Body of pancreas (tissue), 4 donors: ENCODE data around the gene CHCHD5.

Experiments
- CTCF ChIP-seq, 7 experiments: fragments of 450-650 bp in 4 of 7; fragments of 200-600 bp in 3 of 7; sonication (generic) in 3 of 7; IDR thresholded peaks; one replicate each; pipeline ENCODE4 v1.5.1; 2016 to 2019; ENCODE audit warnings: antibody characterized with exemption in 7 of 7
- POLR2A ChIP-seq, 3 donors: fragments of 450-650 bp; IDR thresholded peaks; one replicate each; pipeline ENCODE4 v1.6.1; 2016; ENCODE audit warnings: antibody characterized with exemption in 3 of 3, mild to moderate bottlenecking in 2 of 3

GRCh38 chr2:112630268-112630667, 45.9 kb downstream of the CHCHD5 start:
- no peak for TF ChIP-seq CTCF (IDR thresholded peaks at IDR 0.05)
- no peak for TF ChIP-seq POLR2A (IDR thresholded peaks at IDR 0.05)
